ENCODE data around the gene NRG3. TPM values are rescaled to one million over a fixed set of nuclear protein-coding genes. Genes with fewer than 3 reads are reported as not detected.

The NRG3 gene
- total RNA-seq, 4 donors from 2014 or later: 0.20 to 1.1 (median 0.84) TPM; not detected in 1

GRCh38 chr10:81894616-81895015 lies 19.6 kb downstream of the NRG3 start:
- WGBS, 2 donors: 75 to 78% methylated on average over 8 of the region's 8 CpGs

GRCh38 chr10:81898518-81898917 lies 23.5 kb downstream of the NRG3 start:
- Histone ChIP-seq H3K27me3 (no peaks in the 10 kb centered on the region), H3K9me3 (no peaks in the 10 kb centered on the region), H3K36me3 (no peaks in the 10 kb centered on the region), H3K4me3 (no peak overlapping the region), H3K27ac (no peak overlapping the region), H3K4me1 (no peaks in the 10 kb centered on the region)
- DNase-seq (ENCODE audit: low spot score in 2 of 2): no peak
- 9 to 13% methylated on average over 1 of the region's 1 CpG for WGBS, 2 donors
- TF ChIP-seq POLR2A (IDR thresholded peaks at IDR 0.05) (no peak), EP300 (IDR thresholded peaks at IDR 0.05) (no peak), CTCF (IDR thresholded peaks at IDR 0.05) (no peak)

More at GRCh38 chr10:81894616-81895015, 19.6 kb downstream of the NRG3 start:
- no peaks in the 10 kb centered on the region for H3K9me3 ChIP-seq
- no peak for DNase-seq (ENCODE audit: low spot score in 2 of 2)
- TF ChIP-seq EP300 (IDR thresholded peaks at IDR 0.05) (no peak), POLR2A (IDR thresholded peaks at IDR 0.05) (no peak), CTCF (IDR thresholded peaks at IDR 0.05) (no peak)
- no peak overlapping the region for H3K27ac ChIP-seq
- no peak overlapping the region for H3K4me3 ChIP-seq
- no peaks in the 10 kb centered on the region for H3K27me3 ChIP-seq
- H3K36me3 ChIP-seq: no peaks in the 10 kb centered on the region
- no peaks in the 10 kb centered on the region for H3K4me1 ChIP-seq

GRCh38 chr10:81900989-81901388 lies 26.0 kb downstream of the NRG3 start:
- Histone ChIP-seq H3K4me3 (no peak overlapping the region), H3K9me3 (no peaks in the 10 kb centered on the region), H3K36me3 (no peaks in the 10 kb centered on the region), H3K4me1 (no peaks in the 10 kb centered on the region), H3K27me3 (no peaks in the 10 kb centered on the region), H3K27ac (no peak overlapping the region)
- WGBS, 2 donors: 85 to 86% methylated on average over 2 of the region's 2 CpGs
- no peak for DNase-seq (ENCODE audit: low spot score in 2 of 2)
- TF ChIP-seq POLR2A (IDR thresholded peaks at IDR 0.05) (no peak), CTCF (IDR thresholded peaks at IDR 0.05) (no peak), EP300 (IDR thresholded peaks at IDR 0.05) (no peak)

GRCh38 chr10:81903472-81903871 lies 28.5 kb downstream of the NRG3 start:
- TF ChIP-seq EP300 (IDR thresholded peaks at IDR 0.05): no peak
- TF ChIP-seq POLR2A (IDR thresholded peaks at IDR 0.05): no peak
- TF ChIP-seq CTCF (IDR thresholded peaks at IDR 0.05): no peak
- no peaks in the 10 kb centered on the region for H3K9me3 ChIP-seq
- H3K27ac ChIP-seq: no peak overlapping the region
- H3K36me3 ChIP-seq: no peaks in the 10 kb centered on the region
- H3K4me1 ChIP-seq: no peaks in the 10 kb centered on the region
- no peak overlapping the region for H3K4me3 ChIP-seq
- no peak for DNase-seq (ENCODE audit: low spot score in 2 of 2)
- H3K27me3 ChIP-seq: no peaks in the 10 kb centered on the region
- WGBS, 2 donors: 69 to 78% methylated on average over 4 of the region's 4 CpGs

- Histone ChIP-seq H3K4me3 (no peak overlapping the region), H3K36me3 (no peaks in the 10 kb centered on the region), H3K4me1 (no peaks in the 10 kb centered on the region), H3K27ac (no peak overlapping the region), H3K27me3 (no peaks in the 10 kb centered on the region), H3K9me3 (no peaks in the 10 kb centered on the region)
- DNase-seq (ENCODE audit: low spot score in 2 of 2): no peak
- TF ChIP-seq POLR2A (IDR thresholded peaks at IDR 0.05): no peak
- no peak for TF ChIP-seq CTCF (IDR thresholded peaks at IDR 0.05)
- no peak for TF ChIP-seq EP300 (IDR thresholded peaks at IDR 0.05)
- 62 to 68% methylated on average over 4 of the region's 4 CpGs for WGBS, 2 donors
Observed at GRCh38 chr10:81905161-81905560, 30.2 kb downstream of the NRG3 start.

Data from tibial nerve (tissue), 4 donors.